Subcutaneous adipose tissue (tissue), 4 donors: ENCODE results near the gene PTPN18. TPM values are rescaled to one million over a fixed set of nuclear protein-coding genes. Genes with fewer than 3 reads are reported as not detected.

Experiments
- small RNA-seq: library from RNA; depleted of rRNA; stranded (forward); fragments of <200 nt; gene quantifications from one replicate; pipeline ENCODE3, GENCODE V24; 2016
- total RNA-seq, 4 donors: library from RNA; depleted of rRNA; stranded (reverse); fragments of >200 nt; gene quantifications; one replicate each; pipeline ENCODE4 v1.1.0, GENCODE V29; 2016
- TF ChIP-seq, protein P1 (sequence below): fragments of 450-650 bp; IDR thresholded peaks from one replicate; pipeline ENCODE4 v1.5.1; 2016; ENCODE audit warnings: low read depth, mild to moderate bottlenecking, control low read depth, antibody characterized with exemption, moderate library complexity

Gene PTPN18
- total RNA-seq, 4 donors from 2014 or later = 29.2 to 64.3 (median 58.7) TPM

DNA sequence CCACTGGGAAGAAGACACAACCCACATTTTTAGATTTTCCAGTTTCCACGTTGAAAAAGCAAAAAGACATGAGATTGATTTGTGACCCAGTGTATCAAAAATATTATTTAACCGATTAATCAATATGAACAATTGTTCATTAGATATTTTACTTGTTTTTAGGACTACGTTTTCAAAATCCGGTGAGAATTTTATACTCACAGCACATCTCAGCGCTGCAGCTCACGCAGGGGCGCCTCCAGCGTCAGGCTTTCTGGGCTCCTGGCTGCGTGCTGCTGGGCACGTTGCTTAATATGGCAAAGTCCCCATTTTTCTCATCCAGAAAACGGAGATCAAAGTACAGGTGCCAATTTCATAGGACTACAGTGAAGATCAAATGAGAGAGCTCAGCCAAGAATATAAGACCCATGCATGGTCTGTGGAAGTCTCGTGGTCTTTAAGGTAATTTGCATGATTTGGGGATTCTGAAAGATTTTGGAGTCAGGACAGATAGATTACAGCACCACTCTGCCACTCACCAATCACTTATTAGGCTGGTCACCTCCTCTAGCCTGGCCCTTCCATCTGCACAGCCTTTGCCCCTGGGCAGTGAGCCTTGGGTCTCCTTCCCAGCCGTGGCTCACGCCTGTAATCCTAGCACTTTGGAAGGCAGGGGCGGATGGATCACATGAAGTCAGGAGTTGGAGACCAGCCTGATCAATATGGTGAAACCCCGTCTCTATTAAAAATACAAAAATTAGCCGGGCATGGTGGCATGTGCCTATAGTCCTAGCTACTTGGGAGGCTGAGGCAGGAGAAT, 36.2 kb downstream of the PTPN18 start:
- TF ChIP-seq, protein P1, sequence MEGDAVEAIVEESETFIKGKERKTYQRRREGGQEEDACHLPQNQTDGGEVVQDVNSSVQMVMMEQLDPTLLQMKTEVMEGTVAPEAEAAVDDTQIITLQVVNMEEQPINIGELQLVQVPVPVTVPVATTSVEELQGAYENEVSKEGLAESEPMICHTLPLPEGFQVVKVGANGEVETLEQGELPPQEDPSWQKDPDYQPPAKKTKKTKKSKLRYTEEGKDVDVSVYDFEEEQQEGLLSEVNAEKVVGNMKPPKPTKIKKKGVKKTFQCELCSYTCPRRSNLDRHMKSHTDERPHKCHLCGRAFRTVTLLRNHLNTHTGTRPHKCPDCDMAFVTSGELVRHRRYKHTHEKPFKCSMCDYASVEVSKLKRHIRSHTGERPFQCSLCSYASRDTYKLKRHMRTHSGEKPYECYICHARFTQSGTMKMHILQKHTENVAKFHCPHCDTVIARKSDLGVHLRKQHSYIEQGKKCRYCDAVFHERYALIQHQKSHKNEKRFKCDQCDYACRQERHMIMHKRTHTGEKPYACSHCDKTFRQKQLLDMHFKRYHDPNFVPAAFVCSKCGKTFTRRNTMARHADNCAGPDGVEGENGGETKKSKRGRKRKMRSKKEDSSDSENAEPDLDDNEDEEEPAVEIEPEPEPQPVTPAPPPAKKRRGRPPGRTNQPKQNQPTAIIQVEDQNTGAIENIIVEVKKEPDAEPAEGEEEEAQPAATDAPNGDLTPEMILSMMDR = no peak

DNA sequence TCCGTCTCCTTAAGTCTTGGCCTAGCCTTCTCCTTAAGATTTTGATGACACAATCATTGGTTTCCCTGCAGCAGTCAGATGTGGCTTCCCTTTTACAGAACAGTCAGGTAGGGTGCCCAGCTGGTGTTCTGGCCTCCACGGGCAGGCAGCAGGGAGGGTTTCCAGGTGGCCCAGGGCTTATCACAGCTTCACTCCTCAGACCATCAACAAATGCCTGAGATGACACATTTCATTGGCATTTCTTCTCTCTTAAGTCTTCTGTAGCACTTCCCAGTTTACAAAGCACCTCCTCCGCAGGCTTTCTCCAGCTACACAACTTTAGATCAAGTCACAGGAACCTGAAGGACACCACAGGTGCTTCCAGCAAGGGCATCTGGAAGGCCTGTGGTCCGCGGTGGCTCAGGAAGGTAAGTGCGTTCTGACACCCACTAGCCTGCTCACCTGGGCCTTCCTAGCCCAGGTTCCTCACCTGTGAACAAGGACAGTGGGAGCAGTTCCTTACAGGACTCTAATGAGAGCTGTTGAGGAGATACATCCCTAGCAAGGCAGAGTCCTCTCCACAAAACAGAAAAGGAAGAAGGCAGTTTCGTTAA, 37.6 kb downstream of the PTPN18 start:
- TF ChIP-seq, protein P1 = no peak

Small RNAs within 50 kb of the gene (small RNA-seq; reads per million reads assigned to genes)
- not detected for gene AC132479.1

Other genes with a start within 250 kb of the PTPN18 start
- not detected for gene POTEF, start 226.8 kb upstream of the PTPN18 start, total RNA-seq
- 1 to 10 TPM; 1.3 to 2.6 (median 2.1) TPM for gene CCDC74B, start 210.9 kb upstream of the PTPN18 start, total RNA-seq
- 10 to 100 TPM; 20.9 to 38.2 (median 25.9) TPM for gene SMPD4, start 174.5 kb upstream of the PTPN18 start, total RNA-seq
- 100 to 1,000 TPM in 1 of 4 donors, 10 to 100 TPM in 3; 20.7 to 109 (median 93.2) TPM for gene MZT2B, start 173.8 kb upstream of the PTPN18 start, total RNA-seq
- not detected for gene TUBA3E, start 157.6 kb upstream of the PTPN18 start, total RNA-seq
- 100 to 1,000 TPM in 1 of 4 donors, 10 to 100 TPM in 3; 66.5 to 112 (median 75.2) TPM for gene IMP4, start 13.2 kb upstream of the PTPN18 start, total RNA-seq
- not detected for gene POTEI, start 153.3 kb downstream of the PTPN18 start, total RNA-seq
- not detected for gene CFC1B, start 165.2 kb downstream of the PTPN18 start, total RNA-seq
- gene CFC1, start 243.5 kb downstream of the PTPN18 start, total RNA-seq = not detected